PC-9 (cell line): ENCODE measurements around the gene DAPK1.

Source experiments
- CTCF ChIP-seq: fragments of 200-600 bp; sonication (generic); conservative IDR thresholded peaks from 2 replicates; pipeline ENCODE4 v1.6.1; 2017; ENCODE audit warnings: mixed run types, antibody characterized with exemption, mild to moderate bottlenecking, moderate library complexity
- EZH2 ChIP-seq: fragments of 200-600 bp; sonication (generic); IDR thresholded peaks from 2 replicates; pipeline ENCODE4 v1.8.0; 2017; ENCODE audit warnings: antibody characterized with exemption, low read depth

GRCh38 chr9:87455407-87455806, 42.3 kb upstream of the DAPK1 start:
- TF ChIP-seq CTCF: no peak
- TF ChIP-seq EZH2: no peak
